Pancreas (tissue), 10 donors: ENCODE data around the gene CPN1. TPM values are rescaled to one million over a fixed set of nuclear protein-coding genes. Genes with fewer than 3 reads are reported as not detected.
"Not testable (repeated sequence)": the region's sequence is repeated elsewhere in the genome, so short reads cannot be mapped to it uniquely, and the experiment has no call there.

Experiments used
- ATAC-seq, 4 donors: fragments of 200-7000 bp; cut with Tn5 transposase; one replicate each; pipeline versions ENCODE4 v1.8.0 to v1.9.1; 2020; ENCODE audit warnings: mild to moderate bottlenecking in 4 of 4, moderate library complexity in 4 of 4
- DNase-seq, 6 donors: peaks; one replicate each; pipeline ENCODE4 v3.0.0-alpha.2; 2020
- FAIRE-seq: peaks from 2 replicates; lab custom pipeline; 2012; peaks lifted over from hg19 to GRCh38; lab: Jason Lieb, UNC
- H3K27ac ChIP-seq, 4 donors: fragments of 200-600 bp; sonication (generic); 1 replicate in 3 of 4; 2 replicates in 1 of 4; pipeline versions ENCODE4 v1.5.0 to v1.8.0; 2020
- H3K27me3 ChIP-seq, 4 donors: fragments of 200-600 bp; one replicate each; pipeline ENCODE4 v1.8.0; 2021
- H3K36me3 ChIP-seq, 3 donors: fragments of 200-600 bp; sonication (generic) in 1 of 3; one replicate each; pipeline versions ENCODE4 v1.5.0 to v1.8.0; 2020 to 2021
- H3K4me1 ChIP-seq, 3 donors: fragments of 200-600 bp; one replicate each; pipeline ENCODE4 v1.8.0; 2021
- H3K4me3 ChIP-seq, 4 donors: fragments of 200-600 bp; sonication (generic) in 2 of 4; one replicate each; pipeline versions ENCODE4 v1.5.0 to v1.8.0; 2020 to 2021
- H3K9me3 ChIP-seq, 4 donors: fragments of 200-600 bp; one replicate each; pipeline ENCODE4 v1.8.0; 2021
- WGBS, 2 donors: extraction: QIAGEN DNeasy Blood & Tissue Kit; methylation state at CpG; one replicate each; pipeline ENCODE4 v1.1.7; 2013; 5-methylcytosine and 5-hydroxymethylcytosine counted together
- intact Hi-C, 3 donors: fragments of 100-400 bp; cut with DNase I; formaldehyde crosslinking; loops; one replicate each; pipeline versions ENCODE4 v1.11.1 to v1.14.2; 2022
- polyA plus RNA-seq, 2 donors: library from polyadenylated mRNA; stranded (reverse); fragments of 200-250 nt; gene quantifications; one replicate each; pipeline ENCODE4 v1.2.3, GENCODE V29; 2013
- total RNA-seq, 6 donors: library from RNA; stranded (reverse); fragmentation: NEBNext Ultra II Directional in 4 of 6; extraction: Animal tissue kit (Norgen Biotek cat#: 25700) in 4 of 6; gene quantifications; one replicate each; pipeline versions ENCODE4 v1.2.1 to v1.2.4, GENCODE V29; 2021 to 2023
- TF ChIP-seq, protein P1 (sequence below), 4 donors: fragments of 200-600 bp; sonication (generic) in 3 of 4; IDR thresholded peaks; one replicate each; pipeline versions ENCODE4 v1.5.0 to v1.8.0; 2021; ENCODE audit warnings: antibody characterized with exemption in 4 of 4
- donor health status: healthy with polysubstance abuse.
- donor health status: DM: no; HTN: no; CAD: no; lungs with moderate emphysema.
- donor health status: DM: no; HTN: no; CAD: no.
- donor health status: control.
- donor health status: control.
- donor health status: Bipolar disorder and iron deficiency.
- donor health status: DM: yes; HTN: yes; CAD: no.
- donor health status: DM: no; HTN: no; CAD: no.
- donor health status: DM: no; HTN: no; CAD: no.
- donor health status: DM: yes; HTN: yes; CAD: no.

CPN1 gene
- total and polyA plus RNA-seq, 8 donors: 0.17 TPM; not detected in 7

GRCh38 chr10:100083623-100084022, 2.0 kb upstream of the CPN1 start:
- TF ChIP-seq, protein P1, sequence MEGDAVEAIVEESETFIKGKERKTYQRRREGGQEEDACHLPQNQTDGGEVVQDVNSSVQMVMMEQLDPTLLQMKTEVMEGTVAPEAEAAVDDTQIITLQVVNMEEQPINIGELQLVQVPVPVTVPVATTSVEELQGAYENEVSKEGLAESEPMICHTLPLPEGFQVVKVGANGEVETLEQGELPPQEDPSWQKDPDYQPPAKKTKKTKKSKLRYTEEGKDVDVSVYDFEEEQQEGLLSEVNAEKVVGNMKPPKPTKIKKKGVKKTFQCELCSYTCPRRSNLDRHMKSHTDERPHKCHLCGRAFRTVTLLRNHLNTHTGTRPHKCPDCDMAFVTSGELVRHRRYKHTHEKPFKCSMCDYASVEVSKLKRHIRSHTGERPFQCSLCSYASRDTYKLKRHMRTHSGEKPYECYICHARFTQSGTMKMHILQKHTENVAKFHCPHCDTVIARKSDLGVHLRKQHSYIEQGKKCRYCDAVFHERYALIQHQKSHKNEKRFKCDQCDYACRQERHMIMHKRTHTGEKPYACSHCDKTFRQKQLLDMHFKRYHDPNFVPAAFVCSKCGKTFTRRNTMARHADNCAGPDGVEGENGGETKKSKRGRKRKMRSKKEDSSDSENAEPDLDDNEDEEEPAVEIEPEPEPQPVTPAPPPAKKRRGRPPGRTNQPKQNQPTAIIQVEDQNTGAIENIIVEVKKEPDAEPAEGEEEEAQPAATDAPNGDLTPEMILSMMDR (IDR thresholded peaks at IDR 0.05): no peak
- H3K36me3 ChIP-seq: no peaks in the 10 kb centered on the region
- 48 to 55% methylated on average over 1 of the region's 1 CpG for WGBS, 2 donors
- no peaks in the 10 kb centered on the region for H3K9me3 ChIP-seq
- no peak for DNase-seq
- H3K27me3 ChIP-seq: no peaks in the 10 kb centered on the region
- no peak overlapping the region for H3K27ac ChIP-seq
- no peak overlapping the region for H3K4me3 ChIP-seq
- no peak for FAIRE-seq
- no peaks in the 10 kb centered on the region for H3K4me1 ChIP-seq
- ATAC-seq: no peak
- intact Hi-C loops: no loop called here

GRCh38 chr10:100082276-100082675, 607 bp upstream of the CPN1 start:
- intact Hi-C loops, ATAC-seq, DNase-seq, H3K36me3 ChIP-seq, H3K27me3 ChIP-seq, H3K4me1 ChIP-seq, H3K27ac ChIP-seq, FAIRE-seq, H3K4me3 ChIP-seq, H3K9me3 ChIP-seq: not testable (repeated sequence)

DNA sequence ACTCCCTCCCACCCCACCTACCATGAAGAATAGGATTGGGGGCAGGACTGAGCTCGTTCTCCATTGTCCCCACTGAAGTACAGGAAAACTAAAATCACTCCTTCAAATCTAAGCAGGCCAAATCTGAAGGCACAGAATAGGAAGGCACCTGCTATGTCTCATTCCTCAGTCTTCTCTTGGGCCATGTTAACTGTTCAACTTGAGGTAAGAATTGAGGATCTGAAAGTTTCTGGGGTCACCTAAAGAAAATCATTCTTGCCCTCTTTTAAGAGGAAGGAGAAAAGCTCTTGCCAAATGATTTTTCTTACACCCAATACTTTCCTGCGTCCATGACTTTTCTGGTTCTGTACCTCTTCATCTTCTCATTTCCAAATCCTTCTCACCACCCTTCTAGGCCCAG, 4.9 kb downstream of the CPN1 start:
- Histone ChIP-seq H3K9me3 (no peaks in the 10 kb centered on the region), H3K4me3 (no peak overlapping the region), H3K4me1 (no peaks in the 10 kb centered on the region), H3K27ac (no peak overlapping the region), H3K36me3 (no peaks in the 10 kb centered on the region), H3K27me3 (no peaks in the 10 kb centered on the region)
- DNase-seq (no peak), FAIRE-seq (no peak), ATAC-seq (no peak)
- intact Hi-C loops: no loop called here
- 57 to 68% methylated on average over 2 of the region's 2 CpGs for WGBS, 2 donors
- TF ChIP-seq, protein P1 (IDR thresholded peaks at IDR 0.05): no peak

GRCh38 chr10:100075426-100076220, 6.0 kb downstream of the CPN1 start:
- FAIRE-seq: no peak

GRCh38 chr10:100072514-100072913, 9.2 kb downstream of the CPN1 start:
- no peaks in the 10 kb centered on the region for H3K27me3 ChIP-seq
- no peak for FAIRE-seq
- H3K27ac ChIP-seq: no peak overlapping the region
- no peak for ATAC-seq
- no peaks in the 10 kb centered on the region for H3K36me3 ChIP-seq
- DNase-seq: no peak
- H3K9me3 ChIP-seq: no peaks in the 10 kb centered on the region
- intact Hi-C loops: no loop called here
- no peaks in the 10 kb centered on the region for H3K4me1 ChIP-seq
- H3K4me3 ChIP-seq: no peak overlapping the region
- TF ChIP-seq, protein P1 (IDR thresholded peaks at IDR 0.05): no peak

More at GRCh38 chr10:100075426-100076220, 6.0 kb downstream of the CPN1 start:
- Histone ChIP-seq H3K27ac (no peak overlapping the region), H3K4me3 (no peak overlapping the region), H3K9me3 (no peaks in the 10 kb centered on the region), H3K4me1 (no peaks in the 10 kb centered on the region), H3K27me3 (no peaks in the 10 kb centered on the region), H3K36me3 (no peaks in the 10 kb centered on the region)
- ATAC-seq (no peak), DNase-seq (no peak)
- 83 to 88% methylated on average over 18 of the region's 18 CpGs for WGBS, 2 donors
- intact Hi-C loops: no loop called here
- TF ChIP-seq, protein P1 (IDR thresholded peaks at IDR 0.05): no peak
